Measurements from ENCODE around the gene CD38.
"Not testable (repeated sequence)": the region's sequence is repeated elsewhere in the genome, so short reads cannot be mapped to it uniquely, and the experiment has no call there.

Gene CD38

DNA sequence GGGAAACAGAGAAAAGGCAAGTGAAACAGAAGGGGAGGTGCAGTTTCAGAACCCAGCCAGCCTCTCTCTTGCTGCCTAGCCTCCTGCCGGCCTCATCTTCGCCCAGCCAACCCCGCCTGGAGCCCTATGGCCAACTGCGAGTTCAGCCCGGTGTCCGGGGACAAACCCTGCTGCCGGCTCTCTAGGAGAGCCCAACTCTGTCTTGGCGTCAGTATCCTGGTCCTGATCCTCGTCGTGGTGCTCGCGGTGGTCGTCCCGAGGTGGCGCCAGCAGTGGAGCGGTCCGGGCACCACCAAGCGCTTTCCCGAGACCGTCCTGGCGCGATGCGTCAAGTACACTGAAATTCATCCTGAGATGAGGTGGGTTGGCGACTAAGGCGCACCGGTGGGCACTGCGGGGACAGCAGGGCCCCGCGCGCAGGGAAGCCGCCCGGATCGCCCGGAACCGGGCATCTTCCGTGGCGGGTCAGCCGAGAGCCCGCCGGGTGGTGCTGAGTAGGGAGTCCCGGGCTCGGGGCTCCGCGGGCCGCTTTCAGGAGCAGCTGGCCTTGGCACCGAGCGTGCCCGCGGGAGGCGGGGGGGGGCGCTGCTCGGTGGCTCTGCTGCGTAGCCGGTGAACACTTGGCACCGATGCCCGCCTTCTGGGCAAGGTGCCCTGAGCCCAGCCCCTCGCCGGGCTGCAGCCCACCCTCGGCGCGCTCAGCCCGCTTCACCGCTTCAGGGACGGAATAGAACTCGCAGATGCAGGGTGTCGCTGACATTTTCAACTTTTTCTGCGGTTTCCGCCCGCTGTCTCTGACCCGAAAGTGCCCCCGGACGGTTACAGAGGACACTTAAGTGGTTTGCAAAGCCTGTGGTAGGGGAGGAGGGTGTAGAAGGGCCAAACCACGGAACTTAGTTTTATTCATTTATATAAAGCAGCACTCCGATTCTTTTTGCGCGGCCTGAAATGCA is at the start of gene CD38:
Gene CD38, plus strand, starts transcription at position 40 of the 953 bp plus-strand sequence. Its CDS starts 87 bp downstream, at position 127.
- TF ChIP-seq, protein P1, sequence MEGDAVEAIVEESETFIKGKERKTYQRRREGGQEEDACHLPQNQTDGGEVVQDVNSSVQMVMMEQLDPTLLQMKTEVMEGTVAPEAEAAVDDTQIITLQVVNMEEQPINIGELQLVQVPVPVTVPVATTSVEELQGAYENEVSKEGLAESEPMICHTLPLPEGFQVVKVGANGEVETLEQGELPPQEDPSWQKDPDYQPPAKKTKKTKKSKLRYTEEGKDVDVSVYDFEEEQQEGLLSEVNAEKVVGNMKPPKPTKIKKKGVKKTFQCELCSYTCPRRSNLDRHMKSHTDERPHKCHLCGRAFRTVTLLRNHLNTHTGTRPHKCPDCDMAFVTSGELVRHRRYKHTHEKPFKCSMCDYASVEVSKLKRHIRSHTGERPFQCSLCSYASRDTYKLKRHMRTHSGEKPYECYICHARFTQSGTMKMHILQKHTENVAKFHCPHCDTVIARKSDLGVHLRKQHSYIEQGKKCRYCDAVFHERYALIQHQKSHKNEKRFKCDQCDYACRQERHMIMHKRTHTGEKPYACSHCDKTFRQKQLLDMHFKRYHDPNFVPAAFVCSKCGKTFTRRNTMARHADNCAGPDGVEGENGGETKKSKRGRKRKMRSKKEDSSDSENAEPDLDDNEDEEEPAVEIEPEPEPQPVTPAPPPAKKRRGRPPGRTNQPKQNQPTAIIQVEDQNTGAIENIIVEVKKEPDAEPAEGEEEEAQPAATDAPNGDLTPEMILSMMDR (IDR thresholded peaks at IDR 0.05; ENCODE audit: low read depth, low read length, missing control alignments), result no peak
- DNase-seq (ENCODE audit: low read depth), result peak; percentile 78
- H3K4me3 ChIP-seq (ENCODE audit: low read depth, low read length), result peak within 1 kb of the TSS; percentile 76

DNA sequence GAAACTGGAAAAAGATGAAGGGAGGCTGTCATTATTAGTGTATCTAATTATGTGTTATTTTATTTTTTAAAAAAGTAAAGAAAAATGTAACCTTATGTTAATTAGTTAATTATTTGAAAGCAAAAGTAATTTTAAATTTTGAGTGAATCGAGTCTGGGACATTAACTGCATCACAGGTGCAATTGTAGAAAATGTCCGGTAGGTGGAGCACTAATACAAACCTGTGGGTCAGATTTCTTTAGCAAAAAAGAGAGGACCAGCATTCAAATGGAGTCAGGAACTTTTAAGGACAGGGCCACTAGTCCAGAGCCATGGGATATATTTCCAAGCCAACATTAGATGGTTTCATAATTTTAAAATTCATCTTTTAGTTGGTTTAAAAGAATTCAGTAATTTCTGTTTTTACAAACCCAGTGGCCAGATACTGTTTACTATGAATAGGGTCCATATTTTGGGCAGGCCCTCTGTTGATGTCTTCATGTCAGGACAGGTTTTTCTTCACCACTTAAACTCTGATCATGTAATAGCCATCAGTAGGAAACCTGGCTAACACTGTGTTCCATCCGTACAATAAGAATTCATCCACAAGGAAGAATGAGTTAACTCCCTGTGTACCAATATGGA is 48.1 kb upstream of the CD38 start:
- no peak overlapping the region for H3K4me3 ChIP-seq (ENCODE audit: low read depth, low read length)
- DNase-seq (ENCODE audit: low read depth), result peak; percentile 8
- TF ChIP-seq, protein P1 (IDR thresholded peaks at IDR 0.05; ENCODE audit: low read depth, low read length, missing control alignments), result peak; percentile 62

DNA sequence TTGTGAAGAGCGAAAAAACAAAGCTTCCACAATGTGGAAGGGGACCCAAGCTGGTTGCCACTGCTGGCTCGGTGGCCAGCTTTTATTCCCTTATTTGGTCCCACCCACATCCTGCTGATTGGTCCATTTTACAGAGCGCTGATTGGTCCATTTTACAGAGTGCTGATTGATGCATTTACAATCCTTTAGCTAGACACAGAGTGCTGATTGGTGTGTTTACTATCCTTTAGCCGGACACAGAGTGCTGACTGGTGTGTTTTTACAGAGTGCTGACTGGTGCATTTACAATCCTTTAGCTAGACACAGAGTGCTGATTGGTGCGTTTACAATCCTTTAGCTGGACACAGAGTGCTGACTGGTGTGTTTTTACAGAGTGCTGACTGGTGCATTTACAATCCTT is 45.1 kb upstream of the CD38 start:
- not testable (repeated sequence) for DNase-seq (ENCODE audit: low read depth); H3K4me3 ChIP-seq (ENCODE audit: low read depth, low read length)

DNA sequence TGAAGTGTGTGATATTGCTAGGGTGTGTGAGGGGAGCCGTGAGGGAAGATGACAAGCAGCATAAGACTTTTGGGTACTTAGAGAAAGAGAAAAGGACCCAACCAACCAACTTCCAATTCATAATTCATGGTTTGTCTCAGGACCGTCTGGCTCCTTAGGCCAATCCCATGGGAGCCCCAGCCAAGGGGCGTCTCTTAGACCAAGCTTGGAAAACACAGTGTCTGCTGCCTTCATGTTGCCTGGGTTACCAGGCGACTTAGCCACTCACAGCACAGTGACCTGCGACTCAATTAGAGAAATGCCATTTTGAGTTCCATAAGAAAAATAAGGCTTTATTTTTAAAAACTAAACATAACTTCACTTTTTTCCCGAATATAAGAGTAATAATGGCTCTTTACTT is 42.6 kb upstream of the CD38 start:
- TF ChIP-seq, protein P1 (IDR thresholded peaks at IDR 0.05; ENCODE audit: low read depth, low read length, missing control alignments), result no peak
- no peak overlapping the region for H3K4me3 ChIP-seq (ENCODE audit: low read depth, low read length)
- DNase-seq (ENCODE audit: low read depth), result no peak

DNA sequence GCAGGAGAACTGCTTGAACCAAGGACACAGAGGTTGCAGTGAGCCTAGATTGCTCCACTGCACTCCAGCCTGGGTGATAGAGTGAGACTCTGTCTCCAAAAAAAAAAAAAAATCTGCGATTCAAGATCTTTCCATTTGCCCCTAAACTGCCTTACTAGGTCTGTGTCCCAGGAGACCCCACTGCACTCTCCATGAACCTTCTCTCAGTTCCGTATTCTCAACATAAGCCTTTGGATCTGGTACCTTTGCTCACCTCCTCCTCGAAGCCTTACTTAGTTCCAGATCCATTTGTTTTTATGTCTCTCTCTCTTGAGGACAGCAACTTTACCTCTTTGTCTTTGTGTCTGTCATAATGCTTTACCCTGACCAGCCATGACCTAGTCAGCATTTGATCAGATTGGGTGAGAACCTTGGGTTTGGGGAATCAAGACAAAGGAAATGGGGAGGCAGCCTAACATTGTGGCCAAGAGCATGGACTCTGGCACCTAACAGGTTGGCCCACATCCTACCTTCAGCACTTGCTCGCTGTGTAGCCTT is 41.5 kb upstream of the CD38 start:
- no peak for DNase-seq (ENCODE audit: low read depth)

DNA sequence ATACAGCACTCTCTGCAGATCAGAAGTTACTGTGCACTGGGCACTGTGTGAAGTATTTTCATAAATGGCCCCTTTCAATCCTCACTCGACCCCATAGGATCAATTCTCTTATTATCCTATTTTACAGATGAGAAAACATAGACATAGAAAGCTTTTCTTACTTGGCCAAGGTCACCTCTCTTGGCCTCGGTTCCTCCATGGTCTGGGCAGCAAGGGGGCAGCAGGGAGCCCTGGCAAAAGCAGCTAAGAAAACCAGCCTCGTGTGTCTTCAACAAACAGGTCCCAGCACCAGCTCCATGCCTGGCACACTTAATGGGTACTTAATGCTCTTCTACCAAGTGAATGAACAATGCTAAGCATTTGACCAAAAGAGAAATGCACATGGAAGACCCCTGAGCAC is 40.9 kb upstream of the CD38 start:
- no peak for DNase-seq (ENCODE audit: low read depth)
- H3K4me3 ChIP-seq (ENCODE audit: low read depth, low read length), result no peak overlapping the region
- TF ChIP-seq, protein P1 (IDR thresholded peaks at IDR 0.05; ENCODE audit: low read depth, low read length, missing control alignments), result peak; percentile 16

More for the DNA sequence above, 41.5 kb upstream of the CD38 start:
- no peak overlapping the region for H3K4me3 ChIP-seq (ENCODE audit: low read depth, low read length)
- TF ChIP-seq, protein P1 (IDR thresholded peaks at IDR 0.05; ENCODE audit: low read depth, low read length, missing control alignments), result no peak

DNA sequence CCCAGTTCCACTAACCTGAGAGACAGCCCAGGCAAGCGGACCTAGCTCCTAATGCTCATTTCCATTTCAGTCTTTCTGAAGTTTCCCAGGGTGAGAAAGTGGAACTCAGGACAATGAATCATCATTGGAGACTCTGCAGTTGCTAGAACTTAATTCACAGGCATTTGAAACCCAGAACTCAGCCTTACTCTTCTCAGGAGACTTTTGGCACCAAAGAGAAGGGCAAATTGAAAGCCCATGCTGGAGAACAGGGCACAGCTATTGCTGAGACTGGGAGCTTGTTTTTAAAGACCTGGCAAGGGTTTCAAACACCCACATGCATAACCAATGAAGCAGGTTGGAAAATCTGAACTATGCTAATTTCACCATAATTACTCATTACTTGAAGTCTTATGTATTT is 39.3 kb upstream of the CD38 start:
- no peak overlapping the region for H3K4me3 ChIP-seq (ENCODE audit: low read depth, low read length)
- TF ChIP-seq, protein P1 (IDR thresholded peaks at IDR 0.05; ENCODE audit: low read depth, low read length, missing control alignments), result no peak

More for the DNA sequence above, 39.3 kb upstream of the CD38 start:
- DNase-seq (ENCODE audit: low read depth), result no peak
